Measurements from ENCODE around the gene GALNT10.

Gene GALNT10

DNA sequence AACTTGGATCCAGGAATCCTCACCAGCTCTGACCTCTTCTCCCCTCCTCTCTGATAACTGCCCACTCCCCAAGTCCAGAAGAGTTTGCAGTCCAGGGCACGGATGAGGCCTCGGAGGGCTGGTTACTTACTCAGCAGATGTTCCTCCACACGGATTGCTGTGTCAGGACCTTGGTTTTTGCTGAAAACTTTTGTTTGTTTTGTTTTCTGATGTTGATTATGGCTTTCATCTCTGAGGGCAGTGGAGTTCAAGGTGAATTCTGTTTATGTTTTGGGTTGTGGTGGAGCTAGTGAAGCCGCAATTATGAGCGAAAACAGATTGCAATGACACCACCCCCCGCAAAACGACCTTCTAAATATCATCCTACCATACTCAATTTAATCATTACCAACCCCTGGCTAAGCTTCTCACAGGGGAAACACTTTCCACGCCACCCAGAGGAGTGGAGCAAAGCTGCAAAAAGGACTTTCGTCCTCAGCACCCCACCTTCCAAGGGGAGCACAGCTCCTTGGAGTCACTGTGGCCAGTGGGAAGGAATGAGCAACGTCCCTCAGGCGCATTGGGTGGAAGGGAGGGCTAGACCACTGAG, 162.5 kb downstream of the GALNT10 start:
- Histone ChIP-seq H3K4me3 (replicated peaks; ENCODE audit: low read depth, low read length) (no peak overlapping the region), H3K27me3 (replicated peaks; ENCODE audit: control insufficient read depth, insufficient read depth, low read length) (no peaks in the 10 kb centered on the region), H3K36me3 (ENCODE audit: control insufficient read depth, insufficient read depth, low read length) (peaks cover 2% of the 10 kb centered on the region; the same call in 1 of the 2 replicates)
- DNase-seq (ENCODE audit: extremely low read depth, insufficient read length), result no peak
- TF ChIP-seq, protein P1, sequence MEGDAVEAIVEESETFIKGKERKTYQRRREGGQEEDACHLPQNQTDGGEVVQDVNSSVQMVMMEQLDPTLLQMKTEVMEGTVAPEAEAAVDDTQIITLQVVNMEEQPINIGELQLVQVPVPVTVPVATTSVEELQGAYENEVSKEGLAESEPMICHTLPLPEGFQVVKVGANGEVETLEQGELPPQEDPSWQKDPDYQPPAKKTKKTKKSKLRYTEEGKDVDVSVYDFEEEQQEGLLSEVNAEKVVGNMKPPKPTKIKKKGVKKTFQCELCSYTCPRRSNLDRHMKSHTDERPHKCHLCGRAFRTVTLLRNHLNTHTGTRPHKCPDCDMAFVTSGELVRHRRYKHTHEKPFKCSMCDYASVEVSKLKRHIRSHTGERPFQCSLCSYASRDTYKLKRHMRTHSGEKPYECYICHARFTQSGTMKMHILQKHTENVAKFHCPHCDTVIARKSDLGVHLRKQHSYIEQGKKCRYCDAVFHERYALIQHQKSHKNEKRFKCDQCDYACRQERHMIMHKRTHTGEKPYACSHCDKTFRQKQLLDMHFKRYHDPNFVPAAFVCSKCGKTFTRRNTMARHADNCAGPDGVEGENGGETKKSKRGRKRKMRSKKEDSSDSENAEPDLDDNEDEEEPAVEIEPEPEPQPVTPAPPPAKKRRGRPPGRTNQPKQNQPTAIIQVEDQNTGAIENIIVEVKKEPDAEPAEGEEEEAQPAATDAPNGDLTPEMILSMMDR (IDR thresholded peaks at IDR 0.05; ENCODE audit: insufficient read depth, low read length, poor library complexity, severe bottlenecking), result no peak

DNA sequence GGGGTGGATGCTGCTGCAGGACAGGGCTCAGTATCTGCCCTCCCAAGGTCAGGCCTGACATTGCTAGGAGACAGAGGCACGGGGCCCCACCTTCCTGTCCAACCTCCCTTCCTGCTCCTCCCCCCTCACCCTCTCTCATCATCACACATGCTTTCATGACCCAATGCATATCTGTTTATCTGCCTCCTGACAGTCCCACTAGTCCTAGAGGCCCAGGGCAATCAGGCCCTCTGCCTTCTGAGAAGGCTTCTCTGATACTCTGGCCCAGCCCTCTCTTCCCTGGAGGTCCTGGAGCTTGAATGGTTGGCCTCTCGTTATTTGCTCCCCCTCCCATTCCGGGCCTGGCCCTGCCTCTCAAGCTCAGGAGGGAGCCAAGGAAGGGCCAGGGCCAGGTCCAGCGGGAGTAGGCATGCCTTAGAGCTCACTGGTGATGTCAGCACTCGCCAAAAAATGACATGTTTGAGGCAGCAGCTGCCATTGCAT, 164.6 kb downstream of the GALNT10 start:
- TF ChIP-seq, protein P1 (IDR thresholded peaks at IDR 0.05; ENCODE audit: insufficient read depth, low read length, poor library complexity, severe bottlenecking), result no peak
- DNase-seq (ENCODE audit: extremely low read depth, insufficient read length), result no peak
- H3K36me3 ChIP-seq (ENCODE audit: control insufficient read depth, insufficient read depth, low read length), result peaks cover 2% of the 10 kb centered on the region; the same call in 1 of the 2 replicates

DNA sequence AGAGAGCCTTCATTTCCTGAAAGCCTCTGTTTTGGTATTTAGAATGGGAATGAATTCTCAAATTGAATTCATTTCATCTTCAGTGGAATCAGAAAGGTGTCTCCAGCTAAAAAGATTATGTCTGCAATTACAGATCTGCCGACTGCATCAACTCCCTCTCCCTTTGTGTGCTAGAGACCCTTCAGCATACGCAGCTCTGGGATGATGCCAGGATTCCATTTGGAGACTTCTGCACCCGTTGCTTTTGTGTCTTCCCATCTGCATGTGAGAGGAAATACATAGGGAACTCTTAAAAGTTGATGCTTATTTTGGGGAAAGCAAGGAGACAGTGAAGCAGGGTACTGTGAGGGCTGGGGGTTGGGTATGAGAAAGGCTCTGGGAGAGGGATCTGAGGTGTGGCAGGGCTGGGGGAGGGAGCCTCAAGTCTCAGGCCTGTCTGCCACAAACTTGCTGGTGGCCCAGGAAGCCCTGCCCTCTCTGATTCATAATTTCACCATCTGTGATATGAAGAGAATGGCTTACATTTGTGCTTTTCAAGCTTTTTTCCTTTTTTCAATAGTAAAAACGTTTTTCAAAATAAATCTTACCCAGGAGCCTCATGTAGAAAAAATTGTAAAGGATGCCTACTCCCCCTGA, 165.6 kb downstream of the GALNT10 start:
- TF ChIP-seq, protein P1 (IDR thresholded peaks at IDR 0.05; ENCODE audit: insufficient read depth, low read length, poor library complexity, severe bottlenecking), result no peak
- no peak for DNase-seq (ENCODE audit: extremely low read depth, insufficient read length)
- no peaks in the 10 kb centered on the region for H3K27me3 ChIP-seq (replicated peaks; ENCODE audit: control insufficient read depth, insufficient read depth, low read length)
- no peak overlapping the region for H3K4me3 ChIP-seq (replicated peaks; ENCODE audit: low read depth, low read length)
- peaks cover 2% of the 10 kb centered on the region; the same call in 1 of the 2 replicates for H3K36me3 ChIP-seq (ENCODE audit: control insufficient read depth, insufficient read depth, low read length)

More for the DNA sequence above, 164.6 kb downstream of the GALNT10 start:
- no peaks in the 10 kb centered on the region for H3K27me3 ChIP-seq (replicated peaks; ENCODE audit: control insufficient read depth, insufficient read depth, low read length)
- no peak overlapping the region for H3K4me3 ChIP-seq (replicated peaks; ENCODE audit: low read depth, low read length)

DNA sequence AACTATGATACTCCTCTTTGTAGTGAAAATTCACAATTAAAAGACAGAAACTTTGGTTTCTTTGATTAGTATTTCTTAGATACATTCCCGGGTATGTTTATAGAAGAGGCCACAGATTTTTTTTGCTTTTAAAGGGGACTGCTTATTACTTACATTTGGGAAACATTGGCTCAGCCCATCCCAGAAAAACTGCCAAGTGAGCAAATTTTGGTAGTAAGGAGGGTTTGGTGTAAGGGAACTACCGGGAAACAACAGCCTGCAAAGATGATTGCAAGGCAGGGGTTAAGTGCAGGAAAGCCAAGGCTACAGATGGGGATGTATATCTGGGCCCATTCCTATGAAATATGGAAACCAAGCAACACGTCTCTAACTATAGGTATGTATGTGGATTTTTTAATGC, 166.4 kb downstream of the GALNT10 start:
- DNase-seq (ENCODE audit: extremely low read depth, insufficient read length), result no peak
- H3K27me3 ChIP-seq (replicated peaks; ENCODE audit: control insufficient read depth, insufficient read depth, low read length), result no peaks in the 10 kb centered on the region
- H3K36me3 ChIP-seq (ENCODE audit: control insufficient read depth, insufficient read depth, low read length), result peaks cover 2% of the 10 kb centered on the region; the same call in 1 of the 2 replicates
- H3K4me3 ChIP-seq (replicated peaks; ENCODE audit: low read depth, low read length), result no peak overlapping the region
- TF ChIP-seq, protein P1 (IDR thresholded peaks at IDR 0.05; ENCODE audit: insufficient read depth, low read length, poor library complexity, severe bottlenecking), result no peak

DNA sequence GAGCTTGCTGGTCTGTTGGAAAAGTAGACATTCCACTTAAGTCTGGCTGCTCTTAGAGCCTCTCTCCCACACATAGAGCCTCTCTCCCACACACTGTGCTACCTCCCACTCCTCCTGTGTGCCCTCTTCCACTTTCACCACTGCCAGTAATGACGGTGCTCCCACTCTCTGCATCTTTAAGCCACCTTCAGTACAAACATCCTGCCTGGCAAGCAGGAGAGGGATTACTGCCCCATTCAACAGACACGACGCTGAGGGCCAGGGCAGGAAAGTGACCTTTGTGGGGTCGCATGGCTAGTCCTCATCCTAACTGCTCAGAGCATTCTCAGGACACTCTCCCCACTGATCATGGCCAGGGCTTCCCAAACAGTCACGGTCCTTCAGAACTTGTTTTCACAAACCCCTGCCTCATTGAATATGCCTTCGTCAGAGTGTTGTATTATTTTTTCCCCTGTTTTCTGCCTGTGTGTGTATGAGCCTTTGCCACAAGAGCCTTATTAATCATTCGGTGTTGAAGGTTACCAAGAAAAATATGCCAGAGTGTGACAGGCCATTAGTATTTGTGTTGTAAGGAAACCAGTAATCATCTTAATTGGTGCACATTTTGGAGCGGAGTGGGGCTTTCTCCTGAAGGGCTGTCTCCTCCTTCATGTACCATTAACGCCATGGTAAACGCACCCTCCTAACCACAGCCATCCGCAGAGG, 168.1 kb downstream of the GALNT10 start:
- Histone ChIP-seq H3K27me3 (replicated peaks; ENCODE audit: control insufficient read depth, insufficient read depth, low read length) (no peaks in the 10 kb centered on the region), H3K4me3 (replicated peaks; ENCODE audit: low read depth, low read length) (no peak overlapping the region), H3K36me3 (ENCODE audit: control insufficient read depth, insufficient read depth, low read length) (peaks cover 2% of the 10 kb centered on the region; the same call in 1 of the 2 replicates)
- no peak for DNase-seq (ENCODE audit: extremely low read depth, insufficient read length)
- TF ChIP-seq, protein P1 (IDR thresholded peaks at IDR 0.05; ENCODE audit: insufficient read depth, low read length, poor library complexity, severe bottlenecking), result no peak

All from GM06990 (cell line).